K562 (cell line): Measurements from ENCODE around the gene TBRG4. TPM values are rescaled to one million over a fixed set of nuclear protein-coding genes. Genes with fewer than 3 reads are reported as not detected.

Source experiments
- ATAC-seq: fragments of 200-7000 bp; cut with Tn5 transposase; 3 replicates; pipeline ENCODE4 v1.9.1; 2020; ENCODE audit warnings: moderate library complexity
- BruUV-seq: library from RNA; stranded (reverse); fragments of 400-500 nt; replicated peaks from 2 replicates; lab custom pipeline; 2021; lab: Mats Ljungman, UMichigan
- CTCF ChIA-PET: fragments of 300-600 bp; formaldehyde crosslinking; extraction: SDS; loops from one replicate; lab custom pipeline; 2021; ENCODE audit warnings: low intra/inter-chr PET ratio; lab: Yijun Ruan, JAX
- POLR2A ChIA-PET: fragments of 300-600, 350-650 bp; sonication (Branson Sonifier 250); formaldehyde crosslinking; extraction: SDS; loops from one replicate; lab custom pipeline; 2021; ENCODE audit warnings: antibody characterized with exemption, inconsistent platforms; lab: Yijun Ruan, JAX
- DNase-seq, 4 experiments: peaks; one replicate each; pipeline versions ENCODE4 v3.0.0 to v3.0.0-alpha.2; 2011 to 2018; ENCODE audit warnings: low spot score in 3 of 4, mixed read lengths in 3 of 4; ENCODE audit errors: extremely low read depth in 1 of 4
- FAIRE-seq: peaks from 2 replicates; lab custom pipeline; 2011; peaks lifted over from hg19 to GRCh38; lab: Jason Lieb, UNC
- H2AFZ ChIP-seq: 2 replicates; pipeline ENCODE4 v1.6.0; 2011; ENCODE audit warnings: low read depth, low read length, control low read depth, inconsistent platforms
- H3K27ac ChIP-seq: fragments of 200-600 bp; 3 replicates; pipeline ENCODE4 v1.8.0; 2011; ENCODE audit warnings: low read depth, mild to moderate bottlenecking, control low read depth, inconsistent platforms, low read length, moderate library complexity, mixed read lengths; ENCODE audit errors: extremely low read depth
- H3K27me3 ChIP-seq, 2 experiments: fragments of 300-600 bp in 1 of 2; 2 replicates in 1 of 2; 3 replicates in 1 of 2; pipeline versions ENCODE4 v1.6.0 to v1.8.0; 2011; ENCODE audit warnings: inconsistent platforms in 2 of 2, low read length in 2 of 2, mild to moderate bottlenecking in 1 of 2, mixed read lengths in 1 of 2, moderate library complexity in 1 of 2; ENCODE audit not compliant: control insufficient read depth in 2 of 2, insufficient read depth in 2 of 2
- H3K36me3 ChIP-seq: fragments of 300-600 bp; 3 replicates; pipeline ENCODE4 v1.8.0; 2011; ENCODE audit warnings: mild to moderate bottlenecking, low read length, inconsistent platforms; ENCODE audit not compliant: control insufficient read depth, insufficient read depth
- H3K4me1 ChIP-seq, 2 experiments: fragments of 200-600 bp in 1 of 2; replicated peaks in 1 of 2; 2 replicates in 1 of 2; 3 replicates in 1 of 2; pipeline versions ENCODE4 v1.5.1 to v1.8.0; 2011; ENCODE audit warnings: inconsistent platforms in 2 of 2, low read length in 2 of 2, mild to moderate bottlenecking in 1 of 2, mixed read lengths in 1 of 2, moderate library complexity in 1 of 2; ENCODE audit not compliant: control insufficient read depth in 2 of 2, insufficient read depth in 2 of 2
- H3K4me2 ChIP-seq: 2 replicates; pipeline ENCODE4 v1.6.1; 2011; ENCODE audit warnings: low read length, control low read depth, inconsistent platforms, mixed read lengths; ENCODE audit not compliant: insufficient read depth
- H3K4me3 ChIP-seq: fragments of 200-600 bp; sonication (generic), shearing (Covaris generic); 2 replicates; pipeline ENCODE4 v1.5.1; 2016; ENCODE audit warnings: control low read depth, inconsistent platforms
- H3K79me2 ChIP-seq: fragments of 200-600 bp; 3 replicates; pipeline ENCODE4 v1.8.0; 2011; ENCODE audit warnings: low read length, inconsistent platforms; ENCODE audit not compliant: control insufficient read depth, insufficient read depth
- H3K9ac ChIP-seq, 2 experiments: 2 replicates each; pipeline versions ENCODE4 v1.6.0 to v1.6.1; 2011; ENCODE audit warnings: low read depth in 2 of 2, low read length in 2 of 2, control low read depth in 1 of 2, inconsistent platforms in 1 of 2, mild to moderate bottlenecking in 1 of 2, mixed read lengths in 1 of 2; ENCODE audit not compliant: insufficient read depth in 1 of 2
- H3K9me1 ChIP-seq: one replicate; pipeline ENCODE4 v1.6.0; 2011; ENCODE audit warnings: inconsistent platforms, mild to moderate bottlenecking, low read length, moderate library complexity; ENCODE audit not compliant: control insufficient read depth, insufficient read depth
- H3K9me3 ChIP-seq: replicated peaks from 2 replicates; pipeline ENCODE4 v1.5.1; 2011; ENCODE audit warnings: low read depth, low read length, inconsistent platforms; ENCODE audit not compliant: control insufficient read depth, insufficient read depth
- H4K20me1 ChIP-seq: replicated peaks from 2 replicates; pipeline ENCODE4 v1.6.1; 2011; ENCODE audit warnings: low read length, inconsistent platforms, mixed read lengths; ENCODE audit not compliant: control insufficient read depth, insufficient read depth
- CC2D1A ChIP-seq: fragments of 450-650 bp; IDR thresholded peaks from 2 replicates; pipeline ENCODE4 v1.6.1; 2017; ENCODE audit warnings: mild to moderate bottlenecking
- DNMT1 ChIP-seq: fragments of 450-650 bp; IDR thresholded peaks from 2 replicates; pipeline ENCODE4 v1.6.1; 2016; ENCODE audit warnings: antibody characterized with exemption, mild to moderate bottlenecking
- FOS ChIP-seq: IDR thresholded peaks from 3 replicates; pipeline ENCODE4 v1.6.1; 2011; ENCODE audit not compliant: insufficient read length; ENCODE audit errors: extremely low read depth
- HMGN3 ChIP-seq: IDR thresholded peaks from 2 replicates; pipeline ENCODE4 v1.6.1; 2011; ENCODE audit warnings: borderline replicate concordance, low read depth, mild to moderate bottlenecking, mixed read lengths, low read length; ENCODE audit not compliant: insufficient read length; ENCODE audit errors: extremely low read depth
- MBD1 ChIP-seq: fragments of 250-450 bp; sonication (Bioruptor Pico); IDR thresholded peaks from 2 replicates; pipeline ENCODE4 v1.8.0; 2022; ENCODE audit warnings: inconsistent platforms
- MTA1 ChIP-seq: fragments of 450-650 bp; IDR thresholded peaks from 2 replicates; pipeline ENCODE4 v1.6.1; 2017; ENCODE audit warnings: borderline replicate concordance
- PHB ChIP-seq: fragments of 250-450 bp; sonication (Bioruptor Pico); IDR thresholded peaks from 2 replicates; pipeline ENCODE4 v1.5.0; 2021
- RBM14 ChIP-seq: fragments of 200-400 bp; formaldehyde crosslinking; IDR thresholded peaks from 2 replicates; pipeline ENCODE4 v1.6.1; 2018; ENCODE audit warnings: low read depth, mild to moderate bottlenecking, low read length, moderate library complexity, borderline replicate concordance; ENCODE audit not compliant: insufficient read depth
- RNF2 ChIP-seq: sonication (generic); IDR thresholded peaks from 2 replicates; pipeline ENCODE4 v1.6.1; 2016
- SLC30A9 ChIP-seq: fragments of 250-450 bp; sonication (Bioruptor Pico); IDR thresholded peaks from 2 replicates; pipeline ENCODE4 v1.8.0; 2022; ENCODE audit warnings: mild to moderate bottlenecking, moderate library complexity
- TEAD4 ChIP-seq, 2 experiments: sonication (generic) in 1 of 2; formaldehyde crosslinking in 1 of 2; IDR thresholded peaks; 2 replicates each; pipeline versions ENCODE4 v1.6.1 to v1.8.0; 2012 to 2022; ENCODE audit warnings: borderline replicate concordance in 1 of 2, inconsistent platforms in 1 of 2, low read length in 1 of 2, mild to moderate bottlenecking in 1 of 2, missing genetic modification reagents in 1 of 2
- ZBED1 ChIP-seq: IDR thresholded peaks from 2 replicates; pipeline ENCODE4 v1.6.1; 2014
- ZBTB1 ChIP-seq: sonication (generic); formaldehyde crosslinking; IDR thresholded peaks from 2 replicates; pipeline ENCODE4 v1.8.1; 2023; ENCODE audit warnings: missing genetic modification reagents, low read depth, mild to moderate bottlenecking, borderline replicate concordance
- ZBTB17 ChIP-seq: fragments of 450-650 bp; formaldehyde crosslinking; IDR thresholded peaks from 2 replicates; pipeline ENCODE4 v1.4.0; 2020; ENCODE audit warnings: mild to moderate bottlenecking
- ZNF436 ChIP-seq: fragments of 250-450, 450-650 bp; sonication (Bioruptor Pico); formaldehyde crosslinking; IDR thresholded peaks from 2 replicates; pipeline ENCODE4 v1.7.0; 2020; ENCODE audit warnings: mild to moderate bottlenecking
- ZNF444 ChIP-seq: fragments of 250-450 bp; sonication (Bioruptor Pico); IDR thresholded peaks from 2 replicates; pipeline ENCODE4 v1.4.0; 2020; ENCODE audit warnings: mild to moderate bottlenecking, moderate library complexity
- ZNF586 ChIP-seq: fragments of 450-650 bp; formaldehyde crosslinking; conservative IDR thresholded peaks from 2 replicates; pipeline ENCODE4 v1.4.0; 2020; ENCODE audit warnings: mild to moderate bottlenecking, moderate library complexity
- ZNF644 ChIP-seq: fragments of 200-800 bp; sonication (Bioruptor generic); IDR thresholded peaks from 2 replicates; pipeline ENCODE4 v1.6.1; 2016; ENCODE audit warnings: low read depth, missing genetic modification characterization, missing compliant biosample characterization
- WGBS: fragments of 100-300 bp; shearing (Covaris generic); methylation state at CpG from one replicate; pipeline ENCODE4 v1.1.6; 2016; ENCODE audit warnings: low coverage, mixed read lengths; ENCODE audit not compliant: insufficient coverage; ENCODE audit errors: missing lambda C conversion rate; 5-methylcytosine and 5-hydroxymethylcytosine counted together
- in situ Hi-C: fragments of 300-500 bp; cut with MboI; formaldehyde crosslinking; loops from 4 replicates; pipeline ENCODE4 v1.15.0; 2018; ENCODE audit warnings: inconsistent platforms, mixed read lengths
- intact Hi-C: fragments of 100-400 bp; cut with micrococcal nuclease; formaldehyde crosslinking; loops from 2 replicates; pipeline ENCODE4 v1.14.2; 2022
- polyA plus RNA-seq, 8 experiments: library from polyadenylated mRNA; depleted of rRNA in 4 of 8; stranded (reverse) in 5 of 8; unstranded in 3 of 8; fragments of >200 nt; fragmentation: Nextera tagmentation in 2 of 8; fragmentation: Illumina TruSeq in 1 of 8; extraction: Ambion mirVana in 2 of 8; extraction: Trizol in 1 of 8; gene quantifications; 2 replicates each; pipeline versions ENCODE4 v1.2.1 to v1.2.3, GENCODE V29; 2011 to 2014; ENCODE audit warnings: inconsistent platforms in 1 of 8, missing spikeins in 1 of 8
- total RNA-seq, 7 experiments: library from RNA; depleted of rRNA in 6 of 7; stranded (reverse); fragments of >200 nt in 6 of 7; fragmentation: Illumina TruSeq in 2 of 7; extraction: Trizol in 2 of 7; gene quantifications; 2 replicates each; pipeline versions ENCODE4 v1.2.1 to v1.2.3, GENCODE V29; 2011 to 2021; ENCODE audit warnings: low replicate concordance in 1 of 7

The TBRG4 gene
- total and polyA plus RNA-seq, 9 of the 15 experiments (the other 6 are each of a cell fraction or from before 2014, with no cell fraction given), result 11.2 to 322 (median 216) TPM

DNA sequence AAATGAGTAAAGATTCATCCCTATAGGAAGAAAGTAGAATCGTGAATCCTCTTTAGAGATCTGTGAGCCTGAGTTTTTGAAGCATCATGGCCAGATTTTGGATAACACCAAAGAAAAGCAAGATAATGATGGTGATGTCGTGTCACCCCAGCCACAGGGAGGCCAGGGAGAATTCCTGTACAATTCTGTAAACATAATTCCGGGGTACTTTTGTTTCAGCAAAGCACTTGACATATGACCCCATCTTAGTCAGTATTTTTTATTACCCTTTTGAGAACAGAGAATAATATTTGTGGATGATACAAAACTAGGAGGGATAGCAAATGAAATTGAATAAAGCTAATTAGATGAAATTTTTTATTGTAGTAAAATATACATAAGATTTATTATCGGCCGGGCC lies 56.5 kb downstream of the TBRG4 start (continued):
- TF ChIP-seq ZNF586 (CRISPR knock-in tag), result no peak

- in situ Hi-C loops (no loop called here), intact Hi-C loops (no loop called here)
- no peak overlapping the region for H3K27ac ChIP-seq
Observed at GRCh38 chr7:45054442-45054841, 57.1 kb downstream of the TBRG4 start.

GRCh38 chr7:45053941-45054340 lies 57.6 kb downstream of the TBRG4 start:
- Histone ChIP-seq H2AFZ (no peak overlapping the region), H3K4me1 (no peaks in the 10 kb centered on the region), H3K9me3 (no peaks in the 10 kb centered on the region), H3K9ac (no peak overlapping the region), H3K79me2 (peaks cover 15% of the 10 kb centered on the region), H3K27me3 (no peaks in the 10 kb centered on the region), H3K4me2 (no peak overlapping the region), H3K9me1 (no peaks in the 10 kb centered on the region), H4K20me1 (no peaks in the 10 kb centered on the region), H3K36me3 (peaks cover 29% of the 10 kb centered on the region; the same call in 2 of the 3 replicates), H3K27ac (no peak overlapping the region), H3K4me3 (no peak overlapping the region)
- DNase-seq (no peak), ATAC-seq (no peak), FAIRE-seq (no peak)
- intact Hi-C loops, result no loop called here
- ChIA-PET POLR2A (no interaction called here), CTCF (no interaction called here)
- BruUV-seq, result no TSS peak
- in situ Hi-C loops, result no loop called here
- 91% methylated on average over 5 of the region's 5 CpGs for WGBS
- no peak for TF ChIP-seq RBM14
- no peak for TF ChIP-seq SLC30A9 (CRISPR knock-in tag)
- TF ChIP-seq MBD1 (CRISPR knock-in tag), result no peak
- TF ChIP-seq ZNF644 (tag), result no peak
- TF ChIP-seq CC2D1A, result no peak
- TF ChIP-seq ZBTB1 (CRISPR knock-in tag), result no peak
- TF ChIP-seq PHB (CRISPR knock-in tag), result no peak
- no peak for TF ChIP-seq HMGN3
- TF ChIP-seq ZBTB17 (CRISPR knock-in tag), result no peak
- TF ChIP-seq ZNF444 (CRISPR knock-in tag), result no peak
- TF ChIP-seq DNMT1, result no peak
- no peak for TF ChIP-seq ZNF436 (CRISPR knock-in tag)

More at GRCh38 chr7:45054442-45054841, 57.1 kb downstream of the TBRG4 start:
- Histone ChIP-seq H3K9me1 (no peaks in the 10 kb centered on the region), H3K27me3 (no peaks in the 10 kb centered on the region), H3K4me3 (no peak overlapping the region), H2AFZ (no peak overlapping the region), H3K79me2 (peaks cover 15% of the 10 kb centered on the region), H3K9ac (no peak overlapping the region), H3K9me3 (no peaks in the 10 kb centered on the region), H4K20me1 (no peaks in the 10 kb centered on the region), H3K36me3 (peaks cover 26% of the 10 kb centered on the region; the same call in 2 of the 3 replicates), H3K4me1 (no peaks in the 10 kb centered on the region), H3K4me2 (no peak overlapping the region)
- ATAC-seq, result no peak
- ChIA-PET POLR2A (interaction anchor here (0.5 to 0.9 kb wide), 2 partner anchors 9 to 15 kb away, joined by 3 to 5 read pairs; no protein-coding TSS in a partner anchor), CTCF (no interaction called here)
- no peak for FAIRE-seq
- DNase-seq, result no peak
- TF ChIP-seq ZBED1 (no peak), TEAD4 (IDR thresholded peaks at IDR 0.05; ENCODE audit: low read length) (no peak), TEAD4 (CRISPR knock-in tag; IDR thresholded peaks at IDR 0.05; ENCODE audit: borderline replicate concordance) (no peak), MTA1 (no peak), RNF2 (no peak), FOS (no peak)
- no TSS peak for BruUV-seq
- WGBS, result 80% methylated on average over 3 of the region's 3 CpGs
